Adipose tissue (tissue), 3 donors: ENCODE measurements around the gene CACNA1S. TPM values are rescaled to one million over a fixed set of nuclear protein-coding genes. Genes with fewer than 3 reads are reported as not detected.

Experiments used
- polyA plus RNA-seq, 3 donors: library from polyadenylated mRNA; stranded (reverse); fragments of 200-250 nt; gene quantifications; one replicate each; pipeline ENCODE4 v1.2.3, GENCODE V29; 2013
- donor health status: healthy with polysubstance abuse.
- donor health status: Bipolar disorder and iron deficiency.
- donor health status: healthy.

The CACNA1S gene
- polyA plus RNA-seq, 3 donors = under 0.01 to 0.02 TPM; not detected in 1

Other genes starting within 250 kb of the CACNA1S start
- gene GPR25, start 239.4 kb downstream of the CACNA1S start, polyA plus RNA-seq = under 1 TPM in 2 of 3 donors, not detected in 1; 0.14 to 0.27 TPM
- 10 to 100 TPM in 1 of 3 donors, 1 to 10 TPM in 1, under 1 TPM in 1; 0.34 to 11.4 (median 2.2) TPM for gene INAVA, start 217.5 kb downstream of the CACNA1S start, polyA plus RNA-seq
- 1 to 10 TPM in 2 of 3 donors, under 1 TPM in 1; 0.46 to 1.2 (median 1.1) TPM for gene KIF21B, start 88.7 kb downstream of the CACNA1S start, polyA plus RNA-seq
- gene ASCL5, start 14.8 kb upstream of the CACNA1S start, polyA plus RNA-seq = under 1 TPM in 1 of 3 donors, not detected in 2; 0.76 TPM
- gene TMEM9, start 42.0 kb upstream of the CACNA1S start, polyA plus RNA-seq = 10 to 100 TPM; 33.8 to 43.7 (median 36.4) TPM
- 10 to 100 TPM in 1 of 3 donors, under 1 TPM in 2; 0.06 to 13.3 (median 0.11) TPM for gene IGFN1, start 78.4 kb upstream of the CACNA1S start, polyA plus RNA-seq
- gene PKP1, start 171.1 kb upstream of the CACNA1S start, polyA plus RNA-seq = 1 to 10 TPM in 2 of 3 donors, under 1 TPM in 1; 0.64 to 6.5 (median 6.2) TPM